ENCODE results near the gene SLC4A1.

- TF ChIP-seq CTCF (IDR thresholded peaks at IDR 0.05), result no peak
- no peak for TF ChIP-seq EP300 (IDR thresholded peaks at IDR 0.05)
These were observed 4.5 kb upstream of the SLC4A1 start for GRCh38 chr17:44272321-44272951.

Data from upper lobe of left lung (tissue), 4 donors.